ENCODE measurements around the gene TIE1. TPM values are rescaled to one million over a fixed set of nuclear protein-coding genes. Genes with fewer than 3 reads are reported as not detected.

The TIE1 gene
- total RNA-seq, 1 donor from 2014 or later, result 23.3 TPM

DNA sequence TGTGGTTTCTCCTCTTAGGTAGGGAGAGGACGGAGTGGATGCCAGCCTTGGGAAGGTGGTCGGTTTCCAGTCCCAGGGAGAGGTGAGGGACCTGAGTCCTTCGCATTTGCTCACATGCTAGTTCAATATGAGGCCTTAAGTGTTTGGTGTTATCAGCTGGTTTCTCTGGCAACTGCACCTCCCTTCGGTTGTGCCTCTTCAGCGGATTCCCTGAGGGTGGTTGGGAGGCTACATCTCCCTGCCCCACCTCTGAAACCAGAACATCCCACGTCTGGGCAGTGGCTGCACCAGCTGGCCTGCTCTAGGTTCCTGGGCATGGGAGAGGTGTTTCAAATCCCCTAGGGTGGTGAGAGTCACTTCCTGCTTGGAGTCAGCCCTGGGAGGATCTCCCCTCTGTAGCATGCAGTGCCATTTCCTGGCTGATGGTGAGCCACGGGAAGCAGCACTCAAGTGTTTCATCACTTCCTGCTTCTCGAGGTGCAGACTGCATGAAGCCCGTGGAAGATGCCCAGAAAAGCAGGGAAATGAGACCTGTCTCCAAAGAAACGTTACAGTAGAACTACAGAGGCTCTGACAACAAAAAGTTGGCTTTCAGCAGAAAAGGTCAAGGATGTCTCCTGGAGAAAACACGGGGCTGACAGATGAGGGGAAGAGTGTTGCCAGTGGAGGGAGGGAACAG, 26.5 kb upstream of the TIE1 start:
- DNase-seq (ENCODE audit: low spot score), result no peak

DNA sequence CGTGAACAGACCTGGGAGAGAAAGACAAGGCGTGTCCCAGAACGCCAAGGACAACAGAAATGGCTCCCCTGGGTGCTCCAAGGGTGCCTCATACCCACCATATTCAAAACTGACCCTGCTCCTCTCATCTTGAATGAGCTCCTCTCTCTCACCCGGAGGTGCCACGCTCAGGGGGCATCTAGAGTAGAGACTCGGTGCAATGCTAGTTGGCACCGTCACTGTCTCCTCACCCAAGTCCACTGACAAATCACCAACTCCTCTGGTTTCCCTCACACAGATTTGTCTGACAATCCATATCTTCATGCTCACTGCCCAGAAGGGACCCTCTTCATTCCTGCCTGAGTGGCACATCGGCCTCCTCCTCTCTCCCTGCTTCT, 26.0 kb upstream of the TIE1 start:
- no peak for DNase-seq (ENCODE audit: low spot score)

DNA sequence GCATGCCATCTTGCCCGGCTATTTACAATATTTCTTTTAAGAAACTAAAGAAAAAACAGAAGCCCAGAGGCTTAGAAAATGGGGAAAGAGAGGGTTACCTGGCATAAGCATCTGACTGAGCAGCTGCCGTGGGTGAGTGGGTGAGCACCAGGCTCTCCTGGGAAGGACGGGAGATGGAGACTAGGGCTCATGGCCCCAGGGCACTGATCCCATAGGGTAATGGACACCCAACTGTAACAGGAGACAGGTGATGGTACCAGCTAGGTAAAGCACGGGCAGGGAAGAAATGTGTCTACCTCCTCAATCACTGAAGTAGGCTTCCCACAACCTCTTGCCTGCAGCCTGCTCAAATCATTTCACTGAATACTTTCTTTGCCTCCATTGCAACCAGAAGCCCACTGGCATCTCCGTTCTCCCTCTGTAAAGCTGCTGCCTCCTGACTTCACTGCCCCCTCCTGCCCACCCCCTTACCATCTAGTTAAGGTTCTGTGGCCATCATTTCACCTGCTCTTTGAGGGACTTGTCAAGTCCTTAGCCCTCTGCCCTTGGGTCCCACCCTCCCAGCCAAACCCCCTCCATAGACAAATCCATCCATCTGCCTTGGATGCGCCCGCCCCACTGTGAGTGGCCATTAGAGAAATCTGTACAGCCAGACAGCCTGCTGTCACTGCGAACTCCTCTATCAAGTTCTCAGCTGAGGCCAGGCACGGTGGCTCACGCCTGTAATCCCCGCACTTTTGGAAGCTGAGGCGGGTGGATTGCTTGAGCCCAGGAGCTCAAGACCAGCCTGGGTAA, 24.8 kb upstream of the TIE1 start:
- DNase-seq (ENCODE audit: low spot score), result no peak

- DNase-seq (ENCODE audit: low spot score), result peak; percentile 57
These were observed 24.1 kb upstream of the TIE1 start for GRCh38 chr1:43276673-43277072.

DNA sequence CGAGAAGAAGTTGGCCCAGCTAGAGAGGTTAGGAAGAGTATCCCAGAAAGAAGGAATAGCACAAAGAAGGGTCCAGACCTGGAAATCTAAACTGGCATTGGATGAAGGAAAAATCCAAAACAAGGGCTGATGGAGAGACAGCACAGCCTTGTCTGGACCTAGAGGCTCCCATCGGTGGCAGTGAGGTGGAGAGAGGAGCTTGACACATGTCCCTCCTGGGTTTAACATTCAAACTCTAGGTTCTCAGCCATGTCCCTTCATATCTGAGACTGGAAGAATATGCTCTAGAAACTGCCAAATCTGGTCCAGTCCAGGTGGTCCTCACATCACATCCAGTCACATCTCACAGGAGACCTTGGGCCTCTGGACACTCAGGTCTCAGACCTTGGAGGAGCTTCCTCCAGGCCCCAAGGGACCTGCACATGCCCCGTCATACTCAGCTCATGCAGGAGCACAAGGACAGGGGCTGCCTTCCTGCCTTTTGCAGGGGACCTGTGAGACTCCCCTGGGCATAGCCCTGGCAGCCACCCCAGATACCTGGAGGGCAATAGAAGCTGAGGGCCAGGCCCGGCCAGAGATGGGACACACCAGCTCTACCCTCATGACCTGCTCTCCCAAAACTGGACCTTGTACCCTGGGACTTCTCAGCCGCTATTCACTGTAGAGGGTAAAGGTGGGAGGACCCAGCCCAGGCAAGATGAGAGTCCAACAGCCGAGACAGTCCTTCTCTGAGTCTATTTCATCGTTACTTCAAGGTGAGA, 23.5 kb upstream of the TIE1 start:
- DNase-seq (ENCODE audit: low spot score), result no peak

- DNase-seq (ENCODE audit: low spot score), result no peak
These were observed 21.6 kb upstream of the TIE1 start for GRCh38 chr1:43279161-43279560.

DNA sequence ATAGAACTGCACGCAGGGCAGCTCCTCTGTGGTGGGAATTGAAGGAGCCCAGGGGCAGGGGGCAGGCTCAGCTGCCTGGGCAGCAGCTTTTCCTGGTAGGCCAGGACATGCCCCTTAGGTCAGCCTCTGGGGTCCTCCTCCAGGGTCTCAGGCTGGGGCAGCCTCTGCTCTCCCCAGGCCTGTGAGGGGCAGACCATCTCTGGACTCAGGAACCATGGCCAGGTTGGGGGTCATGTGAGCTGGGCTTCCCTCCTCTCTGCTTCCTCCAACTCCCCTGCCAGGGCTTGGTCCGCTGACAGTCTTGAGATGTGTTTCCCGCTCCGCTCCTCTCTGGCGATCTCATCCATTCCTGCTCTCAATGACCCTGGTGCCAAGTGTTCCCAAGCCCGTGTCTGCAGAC, 21.1 kb upstream of the TIE1 start:
- no peak for DNase-seq (ENCODE audit: low spot score)

DNA sequence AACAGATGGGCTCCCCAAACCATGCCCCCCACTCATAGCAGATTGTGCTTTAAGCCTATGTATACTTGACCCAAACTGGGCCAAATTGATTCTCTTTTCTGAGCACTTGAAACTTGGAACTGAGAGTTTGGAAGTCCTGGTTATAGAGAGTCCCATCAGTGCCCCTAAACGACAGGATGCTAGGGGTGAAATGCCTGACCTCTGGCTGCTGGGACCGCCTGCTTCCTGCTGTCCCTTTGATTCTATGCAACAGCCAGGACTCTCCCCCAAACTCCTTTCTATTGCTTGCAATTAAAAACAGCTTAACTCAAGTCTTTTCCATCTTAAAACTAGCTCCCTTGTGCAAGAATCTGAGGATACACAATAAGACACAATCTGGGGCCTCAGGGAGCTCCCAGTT, 20.1 kb upstream of the TIE1 start:
- no peak for DNase-seq (ENCODE audit: low spot score)

GRCh38 chr1:43282220-43283195, 18.3 kb upstream of the TIE1 start:
- no peak for DNase-seq (ENCODE audit: low spot score)

- DNase-seq (ENCODE audit: low spot score), result no peak
These were observed 16.7 kb upstream of the TIE1 start for GRCh38 chr1:43284065-43284464.

DNA sequence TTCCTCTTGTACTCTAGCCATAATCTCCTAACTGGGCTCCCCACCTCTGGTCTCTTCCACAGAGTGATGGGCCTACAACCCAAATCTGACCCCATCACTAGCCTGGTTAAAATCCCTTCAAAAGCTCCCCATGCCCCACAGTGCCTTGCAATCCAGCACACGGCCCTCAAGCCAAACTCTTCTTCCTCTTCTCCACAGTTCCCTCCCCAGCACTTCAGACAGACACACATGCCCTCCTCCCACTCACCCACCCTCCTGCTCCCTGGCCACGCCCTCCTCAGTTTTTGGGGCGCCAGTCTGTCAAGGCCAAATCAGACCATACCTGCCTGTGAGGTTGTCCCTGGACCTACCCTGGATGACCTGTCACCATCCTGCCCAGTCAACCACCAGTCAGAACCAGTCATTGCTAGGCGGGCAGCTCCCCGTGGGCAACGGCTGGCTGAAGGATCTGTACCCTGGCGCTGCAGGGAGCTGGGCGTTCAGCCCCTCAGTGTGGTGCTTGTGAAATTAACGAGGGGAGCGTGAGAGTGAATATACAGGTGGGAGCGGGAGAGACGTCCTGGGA, 16.2 kb upstream of the TIE1 start:
- no peak for DNase-seq (ENCODE audit: low spot score)

- DNase-seq (ENCODE audit: low spot score), result peak; percentile 86
These were observed 15.4 kb upstream of the TIE1 start, which contains the start of gene C1orf210 for GRCh38 chr1:43285269-43285990. Gene C1orf210 (minus strand): TSS chr1:43285581. CDS start chr1:43283270, 2,311 bp downstream.

DNA sequence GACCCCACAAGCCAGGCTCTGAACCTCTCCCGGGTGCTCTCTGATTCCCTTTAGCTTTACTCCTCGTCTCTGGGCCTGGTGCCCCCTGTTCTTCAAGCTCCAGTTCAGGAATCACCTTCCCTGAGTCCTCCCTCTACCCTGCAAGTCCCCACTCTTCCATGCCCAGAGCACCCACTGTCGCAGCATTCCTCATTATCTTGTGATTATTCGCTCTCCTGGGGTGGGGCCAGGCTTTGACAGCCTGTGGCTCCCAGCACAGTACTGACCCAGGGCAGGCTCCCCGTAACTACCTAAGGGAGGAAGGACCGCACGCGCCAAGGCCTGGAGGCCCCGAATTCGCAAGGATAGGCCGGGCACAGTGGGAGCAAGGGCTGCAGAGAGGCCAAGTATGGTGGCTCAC, 14.7 kb upstream of the TIE1 start:
- DNase-seq (ENCODE audit: low spot score), result no peak

- no peak for DNase-seq (ENCODE audit: low spot score)
These were observed 14.2 kb upstream of the TIE1 start for GRCh38 chr1:43286533-43286932.

GRCh38 chr1:43288058-43288784, 12.6 kb upstream of the TIE1 start:
- no peak for DNase-seq (ENCODE audit: low spot score)

DNA sequence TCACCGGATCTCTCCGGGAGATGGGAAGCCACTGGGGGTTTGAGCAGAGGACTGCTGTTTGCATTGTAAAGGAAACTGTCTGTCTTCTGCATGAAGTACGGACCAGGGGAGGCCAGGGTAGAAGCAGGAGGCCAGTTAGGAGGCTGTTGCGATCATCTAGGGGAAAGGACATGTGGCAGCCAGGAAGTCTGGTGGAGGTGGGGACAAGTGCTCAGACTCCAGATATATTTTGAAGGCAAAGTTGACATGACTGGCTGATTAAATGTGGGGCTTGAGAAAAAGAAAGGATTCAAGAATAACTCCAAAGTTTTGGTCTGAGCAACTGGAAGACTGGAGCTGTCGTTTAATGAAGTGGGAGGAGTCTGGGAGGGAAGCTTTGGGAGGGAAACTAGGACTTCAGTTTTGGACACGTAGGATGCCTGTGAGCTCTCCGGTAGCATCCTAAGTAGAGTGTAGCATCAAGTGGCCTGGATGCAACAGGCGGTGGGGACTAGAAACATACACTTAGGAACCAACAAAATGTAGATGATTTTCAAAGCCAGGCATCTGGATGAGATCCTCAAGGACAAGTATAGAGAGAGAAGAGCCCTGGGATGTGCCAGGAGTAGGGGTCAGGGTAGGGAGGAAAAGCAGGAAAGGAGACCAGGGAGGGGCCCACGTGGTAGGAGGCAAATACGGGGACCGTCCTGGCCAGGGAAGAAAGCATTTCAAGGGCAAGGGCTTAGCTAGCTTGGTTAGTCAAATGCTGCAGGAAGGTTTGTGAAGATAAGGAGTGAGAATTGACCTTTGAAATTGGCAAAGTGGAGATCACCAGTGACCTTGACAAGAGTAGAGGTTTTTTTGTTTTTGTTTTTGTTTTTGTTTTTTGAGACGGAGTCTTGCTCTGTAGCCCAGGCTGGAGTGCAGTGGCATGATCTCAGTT, 11.7 kb upstream of the TIE1 start:
- no peak for DNase-seq (ENCODE audit: low spot score)

GRCh38 chr1:43292216-43292615, 8.6 kb upstream of the TIE1 start:
- DNase-seq (ENCODE audit: low spot score), result no peak

- DNase-seq (ENCODE audit: low spot score), result no peak
These were observed 8.1 kb upstream of the TIE1 start for GRCh38 chr1:43292679-43293078.

- no peak for DNase-seq (ENCODE audit: low spot score)
These were observed 7.6 kb upstream of the TIE1 start for GRCh38 chr1:43293176-43293575.

Data from mucosa of gallbladder (tissue), 1 donor.